NCI-H82 (cell line): ENCODE measurements around the gene AP5Z1.
"Not testable (repeated sequence)": the region's sequence is repeated elsewhere in the genome, so short reads cannot be mapped to it uniquely, and the experiment has no call there.

ENCODE experiments used
- DNase-seq: peaks from one replicate; lab custom pipeline; 2025; lab: John Stamatoyannopoulos, UW

Gene AP5Z1

DNA sequence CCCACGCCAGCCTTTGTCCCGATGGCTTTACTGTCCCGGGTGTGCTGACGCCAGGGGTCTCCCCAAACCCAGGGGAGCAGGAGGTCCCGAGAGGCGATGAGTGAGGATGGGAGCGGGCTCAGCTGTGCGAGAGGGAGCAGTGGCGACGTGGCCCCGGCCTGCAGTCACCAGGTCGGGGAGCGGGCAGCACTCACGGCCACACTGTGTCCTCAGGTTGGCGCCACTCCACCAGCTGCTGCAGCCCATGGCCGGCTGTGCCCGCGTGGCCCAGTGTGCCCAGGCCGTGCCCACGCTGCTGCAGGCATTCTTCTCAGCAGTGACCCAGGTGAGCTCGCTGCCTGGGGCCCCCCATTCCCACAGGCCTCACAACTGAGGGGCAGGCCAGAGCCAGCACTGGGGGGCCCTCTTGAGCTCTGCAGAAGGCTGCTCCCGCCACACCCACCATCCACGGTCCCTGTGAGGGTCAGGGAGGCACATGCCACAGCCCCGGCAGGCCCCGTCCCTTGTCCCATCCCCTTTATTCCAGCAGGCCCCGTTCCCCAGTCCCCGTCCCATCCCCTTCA lies 13.3 kb downstream of the AP5Z1 start:
- DNase-seq: no peak

DNA sequence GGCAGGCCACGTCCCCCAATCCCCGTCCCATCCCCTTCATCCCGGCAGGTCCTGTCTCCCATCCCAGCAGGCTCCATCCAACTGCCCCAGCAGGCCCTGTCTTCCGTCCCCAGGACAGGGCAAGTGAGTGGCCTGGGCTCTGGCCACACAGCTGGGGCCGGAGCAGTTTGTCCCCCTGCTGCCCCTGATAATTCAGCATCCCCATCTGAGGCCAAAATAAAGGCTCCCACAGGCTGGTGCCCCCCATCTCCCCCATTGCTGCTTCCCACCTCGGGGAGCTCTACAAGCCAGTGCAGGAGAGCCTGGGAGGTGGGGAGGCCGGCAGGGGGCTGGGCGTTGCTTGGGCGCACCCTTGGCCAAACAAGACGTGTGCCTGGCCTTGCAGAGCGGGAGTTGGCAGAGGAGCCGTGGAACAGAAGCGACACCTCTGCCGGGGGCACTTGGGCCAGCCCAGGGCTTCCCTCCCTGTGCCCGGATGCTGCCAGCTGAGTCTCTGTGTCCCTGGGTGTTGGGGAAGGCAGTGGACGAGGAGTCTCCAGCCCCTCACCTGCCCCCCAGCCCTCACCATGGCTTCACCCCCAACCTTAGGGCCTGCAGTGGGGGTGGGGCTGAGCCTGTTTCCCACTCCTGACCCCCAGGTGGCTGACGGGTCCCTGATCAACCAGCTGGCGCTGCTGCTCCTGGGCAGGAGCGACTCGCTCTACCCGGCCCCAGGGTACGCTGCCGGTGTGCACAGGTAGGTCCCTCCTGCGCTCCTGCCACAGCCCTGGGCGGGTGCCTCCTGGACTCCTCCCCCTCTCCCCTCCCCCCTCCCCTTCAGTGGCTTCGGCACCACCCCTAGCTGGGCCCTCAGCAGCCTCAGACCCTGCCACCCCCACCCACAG lies 14.0 kb downstream of the AP5Z1 start:
- DNase-seq: no peak

DNA sequence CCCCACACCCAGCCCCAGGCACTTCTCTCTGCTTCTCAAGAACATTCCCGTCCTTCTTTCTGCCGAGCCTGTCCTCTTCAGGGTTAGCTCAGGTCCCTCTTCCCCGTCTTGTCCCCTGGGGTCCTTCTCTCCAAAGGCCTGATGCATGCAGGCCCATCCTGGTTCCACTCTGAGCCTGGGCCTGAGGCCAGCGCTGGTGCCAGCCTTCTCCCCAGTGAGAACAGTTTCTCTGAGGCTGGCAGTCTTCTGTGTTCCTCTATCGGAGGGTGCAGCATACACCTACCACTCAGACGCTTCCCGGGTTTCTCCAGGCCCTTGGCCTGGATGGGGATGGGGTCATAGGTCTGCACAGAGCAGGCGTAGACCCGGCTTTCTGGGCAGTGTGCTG lies 14.6 kb downstream of the AP5Z1 start:
- no peak for DNase-seq

DNA sequence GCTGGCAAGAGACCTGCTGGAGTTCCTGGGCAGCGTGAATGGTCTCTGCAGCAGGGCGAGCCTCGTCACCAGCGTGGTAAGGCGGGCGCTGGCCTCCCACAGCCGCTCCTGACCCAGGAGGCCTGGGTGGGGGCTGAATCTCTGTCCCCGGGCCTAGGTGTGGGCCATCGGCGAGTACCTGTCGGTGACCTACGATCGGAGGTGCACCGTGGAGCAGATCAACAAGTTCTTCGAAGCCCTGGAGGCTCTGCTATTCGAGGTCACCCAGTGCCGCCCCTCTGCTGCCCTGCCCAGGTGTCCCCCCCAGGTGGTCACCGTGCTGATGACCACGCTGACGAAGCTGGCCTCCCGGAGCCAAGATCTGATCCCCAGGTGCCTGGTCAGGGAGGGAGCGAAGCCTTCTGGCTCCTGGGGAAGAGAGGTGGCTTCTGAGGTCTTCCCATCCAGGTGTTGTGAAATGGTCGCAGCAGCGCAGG lies 15.1 kb downstream of the AP5Z1 start:
- DNase-seq: no peak

DNA sequence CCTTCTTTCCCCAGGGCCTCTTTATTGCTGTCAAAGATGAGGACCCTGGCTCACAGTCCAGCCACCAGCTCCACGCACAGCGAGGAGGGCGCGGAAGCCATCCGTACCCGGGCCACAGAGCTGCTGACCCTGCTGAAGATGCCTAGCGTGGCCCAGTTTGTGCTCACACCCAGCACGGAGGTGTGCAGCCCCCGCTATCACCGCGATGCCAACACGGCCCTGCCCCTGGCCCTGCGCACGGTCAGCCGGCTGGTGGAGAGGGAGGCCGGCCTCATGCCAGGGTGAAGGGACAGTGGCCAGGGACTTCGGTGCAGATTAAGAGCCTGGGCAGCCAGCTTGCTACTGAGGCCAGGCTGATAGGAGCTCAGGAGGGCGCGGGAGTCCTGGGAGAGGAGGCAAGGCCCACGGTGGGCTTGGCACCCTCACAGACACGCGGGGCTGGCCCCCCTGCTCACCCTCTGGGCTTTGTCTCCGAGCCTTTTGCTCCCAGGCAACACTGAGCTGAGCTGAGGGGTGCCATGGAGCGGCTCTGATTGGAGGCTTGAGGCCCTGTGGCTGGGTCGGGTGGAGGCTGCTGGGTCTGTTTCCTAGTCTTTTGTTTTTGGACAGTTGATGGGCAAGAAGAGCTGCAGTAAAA lies 15.8 kb downstream of the AP5Z1 start:
- no peak for DNase-seq

DNA sequence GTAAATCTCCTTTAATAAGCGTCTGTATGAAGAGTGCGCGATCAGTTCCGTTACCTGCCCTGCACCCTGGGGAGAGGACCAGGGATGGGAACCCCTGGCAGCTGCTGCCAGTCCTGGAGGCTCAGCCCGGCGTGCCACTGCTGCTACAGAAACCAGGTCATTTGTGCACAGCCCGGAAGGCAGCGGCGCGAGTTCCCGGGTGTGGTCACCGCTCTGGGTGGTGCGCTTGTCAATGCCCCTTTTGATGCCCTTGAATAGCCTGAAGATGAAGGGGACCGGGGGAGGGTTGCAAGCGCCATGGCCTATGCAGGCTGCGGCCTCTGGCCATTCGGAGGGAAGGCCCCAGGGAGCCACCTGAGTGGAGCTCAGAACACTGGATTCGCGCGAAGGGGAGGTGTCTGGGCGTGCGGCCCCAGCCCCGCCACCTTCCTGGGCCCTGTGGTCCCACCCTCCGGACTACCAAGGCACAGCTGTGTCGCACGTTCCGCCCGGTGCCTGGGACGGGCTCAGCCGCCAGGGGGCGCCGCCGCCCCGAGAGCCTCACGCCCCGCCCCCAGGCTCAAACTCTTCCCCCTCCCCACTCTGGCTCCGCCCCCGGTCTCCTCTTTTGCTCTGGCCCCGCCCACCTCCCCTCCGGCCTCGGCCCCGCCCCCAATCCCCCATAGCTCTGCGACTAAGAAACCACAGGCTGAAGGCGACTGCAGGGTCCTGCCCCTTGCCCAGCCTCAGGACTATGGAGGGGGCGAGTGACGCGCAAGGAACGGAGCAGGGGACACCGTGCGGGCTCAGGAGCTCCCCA lies 16.5 kb downstream of the AP5Z1 start:
- peak; percentile 64 for DNase-seq

DNA sequence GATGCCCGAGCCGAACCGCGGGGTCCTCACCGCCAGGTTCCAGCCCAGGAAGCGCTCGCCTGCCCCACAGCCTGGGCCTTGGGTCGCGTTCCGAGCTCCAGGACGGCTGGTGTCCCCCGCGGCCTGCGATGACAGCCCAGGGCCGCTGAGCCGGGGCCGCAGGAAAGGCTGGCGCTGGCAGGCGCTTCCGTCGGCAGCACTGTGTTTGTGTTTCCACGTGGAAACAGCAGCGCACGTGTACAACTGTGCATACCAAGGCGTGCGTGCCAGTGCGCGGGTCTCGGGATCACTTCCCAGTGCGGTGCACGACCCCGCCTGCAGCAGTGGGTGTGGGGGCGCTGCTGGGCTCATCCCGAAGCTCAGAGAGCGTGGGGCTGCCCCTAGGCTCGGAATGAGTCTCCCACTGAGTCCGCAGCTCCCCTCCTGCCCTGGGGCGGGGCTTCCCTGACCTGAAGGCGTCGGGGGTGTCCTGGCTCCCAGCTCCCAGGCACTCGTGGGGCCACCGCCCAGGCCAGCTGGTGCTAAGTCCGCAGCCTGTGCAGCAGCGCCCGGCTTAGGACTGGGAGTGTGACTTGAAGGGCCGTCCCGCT lies 17.2 kb downstream of the AP5Z1 start:
- no peak for DNase-seq

DNA sequence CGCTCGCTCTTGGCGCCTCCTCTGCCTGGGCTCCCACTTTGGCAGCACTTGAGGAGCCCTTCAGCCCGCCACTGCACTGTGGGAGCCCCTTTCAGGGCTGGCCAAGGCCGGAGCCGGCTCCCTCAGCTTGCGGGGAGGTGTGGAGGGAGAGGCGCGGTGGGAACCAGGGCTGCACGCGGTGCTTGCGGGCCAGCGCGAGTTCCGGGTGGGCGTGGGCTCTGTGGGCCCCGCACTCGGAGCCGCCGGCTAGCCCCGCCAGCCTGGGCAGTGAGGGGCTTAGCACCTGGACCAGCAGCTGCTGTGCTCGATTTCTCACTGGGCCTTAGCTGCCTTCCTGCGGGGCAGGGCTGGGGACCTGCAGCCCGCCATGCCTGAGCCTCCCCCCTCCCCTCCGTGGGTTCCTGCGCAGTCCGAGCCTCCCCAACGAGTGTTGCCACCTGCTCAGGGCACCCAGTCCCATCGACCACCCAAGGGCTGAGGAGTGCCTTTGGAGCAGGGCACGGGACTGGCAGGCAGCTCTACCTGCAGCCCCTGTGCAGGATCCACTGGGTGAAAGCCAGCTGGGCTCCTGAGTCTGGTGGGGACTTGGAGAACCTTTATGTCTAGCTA lies 18.1 kb downstream of the AP5Z1 start:
- DNase-seq: not testable (repeated sequence)

DNA sequence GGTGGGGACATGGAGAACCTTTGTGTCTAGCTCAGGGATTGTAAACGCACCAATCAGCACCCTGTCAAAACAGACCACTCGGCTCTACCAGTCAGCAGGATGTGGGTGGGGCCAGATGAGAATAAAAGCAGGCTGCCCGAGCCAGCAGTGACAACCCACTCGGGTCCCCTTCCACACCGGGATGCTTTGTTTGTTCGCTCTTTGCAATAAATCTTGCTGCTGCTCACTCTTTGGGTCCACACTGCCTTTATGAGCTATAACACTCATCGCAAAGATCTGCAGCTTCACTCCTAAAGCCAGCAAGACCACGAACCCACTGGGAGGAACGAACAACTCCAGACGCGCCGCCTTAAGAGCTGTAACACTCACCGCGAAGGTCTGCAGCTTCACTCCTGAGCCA lies 18.7 kb downstream of the AP5Z1 start:
- not testable (repeated sequence) for DNase-seq

DNA sequence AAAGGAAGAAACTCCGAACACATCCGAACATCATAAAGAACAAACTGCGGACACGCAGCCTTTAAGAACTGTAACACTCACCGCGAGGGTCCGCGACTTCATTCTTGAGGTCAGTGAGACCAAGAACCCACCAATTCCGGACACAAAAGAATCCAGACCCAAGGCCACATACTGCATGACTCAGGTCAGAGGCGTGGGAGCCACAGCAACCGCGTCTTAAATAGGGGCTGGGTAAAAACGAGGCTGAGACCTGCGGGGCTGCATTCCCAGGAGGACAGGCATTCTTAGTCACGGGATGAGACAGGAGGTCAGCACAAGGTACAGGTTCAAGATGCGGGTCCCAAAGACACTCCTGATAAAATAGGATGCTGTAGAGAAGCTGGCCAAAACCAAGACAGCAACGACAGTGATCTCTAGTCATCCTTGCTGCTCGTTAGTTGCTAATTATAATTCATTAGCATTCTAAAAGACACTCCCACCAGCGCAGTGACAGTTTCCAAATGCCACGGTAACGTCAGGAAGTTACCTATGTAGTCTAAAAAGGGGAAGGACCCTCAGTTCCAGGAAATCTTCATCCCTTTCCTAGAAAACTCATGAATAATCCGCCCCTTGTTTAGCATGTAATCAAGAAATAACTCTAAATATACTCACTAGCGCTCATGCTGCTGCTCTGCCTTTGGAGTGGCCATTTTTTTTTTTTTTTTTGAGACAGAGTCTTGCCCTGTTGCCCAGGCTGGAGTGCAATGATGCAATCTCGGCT lies 19.3 kb downstream of the AP5Z1 start:
- DNase-seq: no peak

DNA sequence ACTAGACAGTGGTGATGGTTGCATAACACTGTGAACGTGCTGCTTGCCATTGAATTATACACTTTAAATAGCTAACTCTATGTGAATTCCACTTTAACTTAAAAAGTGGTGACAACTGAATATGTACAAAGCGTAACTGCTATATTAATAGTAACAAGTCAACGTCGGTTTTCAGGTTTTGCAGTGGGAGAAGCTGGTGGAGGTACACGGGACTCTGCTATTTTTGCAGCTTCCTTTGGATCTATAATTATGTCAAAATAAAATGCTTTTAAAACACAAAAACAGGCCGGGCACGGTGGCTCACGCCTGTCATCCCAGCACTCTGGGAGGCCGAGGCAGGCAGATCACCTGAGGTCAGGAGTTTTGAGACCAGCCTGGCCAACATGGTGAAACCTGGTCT lies 21.0 kb downstream of the AP5Z1 start:
- DNase-seq: no peak

DNA sequence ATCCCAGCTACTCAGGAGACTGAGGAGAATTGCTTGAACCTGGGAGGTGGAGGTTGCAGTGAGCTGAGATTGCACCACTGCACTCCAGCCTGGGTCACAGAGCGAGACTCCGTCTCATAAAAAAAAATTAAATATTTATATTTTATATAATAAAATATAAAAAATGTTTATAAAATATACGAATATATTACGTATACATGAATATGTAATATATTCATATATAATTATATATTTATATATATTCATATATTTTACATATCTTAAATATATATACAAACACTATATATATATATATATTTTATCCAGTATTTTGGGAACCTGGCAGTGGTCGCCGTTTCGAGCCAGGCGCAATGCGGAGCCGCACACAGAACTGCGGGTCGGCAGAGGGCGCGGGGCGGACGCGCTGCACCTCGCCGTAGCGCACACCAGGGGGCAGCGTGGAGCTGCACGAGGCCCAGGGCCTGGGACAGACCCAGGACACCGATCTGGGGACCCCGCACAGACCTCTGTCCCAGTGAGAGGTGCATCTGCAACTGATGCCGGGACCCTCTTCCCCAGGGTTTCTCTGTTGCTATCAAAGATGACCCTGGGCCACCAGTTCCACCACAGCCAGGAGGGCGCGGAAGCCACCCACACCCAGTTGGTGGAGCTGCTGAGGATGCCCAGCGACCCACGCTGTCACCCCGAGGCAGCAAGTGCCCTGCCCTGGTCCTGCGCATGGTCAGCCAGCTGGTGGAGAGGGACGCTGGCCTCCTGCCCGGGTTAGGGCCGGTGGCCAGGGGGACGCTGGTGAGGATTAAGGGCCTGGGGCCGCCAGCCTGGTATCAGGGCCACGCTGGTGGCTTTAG lies 22.7 kb downstream of the AP5Z1 start:
- DNase-seq: peak; percentile 54

DNA sequence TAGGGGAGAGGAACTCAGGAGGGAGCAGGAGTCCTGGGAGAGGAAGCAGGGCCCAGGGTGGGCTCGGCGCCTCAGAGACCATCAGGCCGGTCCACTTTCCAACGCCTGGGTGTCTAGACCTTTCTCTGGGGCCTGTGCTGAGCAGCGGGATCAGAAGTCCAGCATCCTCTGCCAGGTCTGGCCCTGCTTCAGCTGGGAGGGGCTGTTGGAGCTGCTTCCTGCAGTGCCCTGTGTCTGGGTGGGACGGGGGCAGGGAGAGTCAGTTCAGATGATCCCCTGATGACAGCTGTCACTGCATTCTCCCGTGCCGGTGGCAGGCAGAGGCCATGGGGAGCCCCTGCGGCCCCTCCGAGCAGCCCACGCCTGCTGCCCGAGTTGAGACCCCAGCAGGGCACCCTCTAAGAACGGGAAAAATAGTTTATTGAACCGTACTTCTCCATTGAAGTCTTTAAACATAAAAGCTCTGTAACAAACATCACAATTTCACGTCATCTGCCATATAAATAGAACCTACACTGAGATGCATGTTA lies 23.3 kb downstream of the AP5Z1 start:
- DNase-seq: peak; percentile 39

DNA sequence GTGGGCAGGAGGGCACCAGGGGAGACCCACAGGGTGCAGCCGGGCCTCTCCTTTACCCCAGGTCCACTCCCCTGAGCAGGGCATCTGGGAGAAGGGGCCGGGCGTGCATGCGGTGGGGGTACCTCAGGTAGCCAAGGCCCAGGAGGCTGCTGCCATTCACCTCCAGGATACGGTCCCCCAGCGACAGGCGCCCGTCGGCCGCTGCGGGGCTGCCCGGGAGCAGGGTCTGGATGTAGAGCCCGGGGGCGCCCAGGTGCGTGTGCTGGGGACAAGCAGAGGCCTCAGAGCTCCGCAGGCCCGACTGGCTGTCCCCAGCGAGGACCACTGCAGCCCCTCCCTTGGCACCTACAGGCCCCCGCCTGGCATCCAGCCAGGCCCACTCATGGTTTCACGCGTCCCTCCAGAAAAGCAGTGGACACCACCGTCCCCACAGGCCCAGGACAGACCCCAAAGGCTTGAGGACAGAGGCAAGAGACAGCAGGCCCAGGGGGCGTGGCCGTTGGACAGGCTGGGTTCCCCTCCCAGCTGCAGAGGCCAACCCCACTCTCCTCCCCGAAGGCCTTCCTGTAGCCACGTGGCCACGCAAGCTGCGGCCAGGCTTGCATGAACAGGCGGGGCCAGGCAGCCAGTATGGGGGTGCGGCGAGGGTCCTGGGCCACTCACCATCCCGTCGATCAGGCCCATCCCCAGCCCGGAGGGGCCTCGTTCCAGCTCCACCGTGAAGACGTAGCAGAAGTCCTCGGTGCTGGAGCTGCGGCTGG lies 24.3 kb downstream of the AP5Z1 start:
- peak; percentile 18 for DNase-seq

DNA sequence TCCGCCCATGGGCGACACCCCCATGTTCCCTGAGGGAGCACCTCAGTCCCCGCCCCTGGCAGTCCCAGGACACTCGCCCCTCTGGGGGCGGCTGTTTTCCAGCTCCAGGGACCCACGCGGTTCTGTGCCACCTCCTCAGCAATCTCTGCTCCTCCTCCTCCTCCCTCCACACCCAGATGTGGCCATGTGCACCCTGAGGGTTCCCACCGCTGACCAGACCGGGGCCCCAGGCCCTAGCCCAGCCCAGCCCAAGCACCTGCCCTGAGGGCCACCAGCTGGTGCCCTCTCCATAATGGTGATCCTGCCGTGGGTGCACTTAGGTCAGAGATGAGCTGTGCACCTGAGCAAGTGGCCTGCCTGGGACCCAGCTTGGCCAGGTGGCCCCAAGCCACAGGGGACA lies 25.1 kb downstream of the AP5Z1 start:
- DNase-seq: no peak

DNA sequence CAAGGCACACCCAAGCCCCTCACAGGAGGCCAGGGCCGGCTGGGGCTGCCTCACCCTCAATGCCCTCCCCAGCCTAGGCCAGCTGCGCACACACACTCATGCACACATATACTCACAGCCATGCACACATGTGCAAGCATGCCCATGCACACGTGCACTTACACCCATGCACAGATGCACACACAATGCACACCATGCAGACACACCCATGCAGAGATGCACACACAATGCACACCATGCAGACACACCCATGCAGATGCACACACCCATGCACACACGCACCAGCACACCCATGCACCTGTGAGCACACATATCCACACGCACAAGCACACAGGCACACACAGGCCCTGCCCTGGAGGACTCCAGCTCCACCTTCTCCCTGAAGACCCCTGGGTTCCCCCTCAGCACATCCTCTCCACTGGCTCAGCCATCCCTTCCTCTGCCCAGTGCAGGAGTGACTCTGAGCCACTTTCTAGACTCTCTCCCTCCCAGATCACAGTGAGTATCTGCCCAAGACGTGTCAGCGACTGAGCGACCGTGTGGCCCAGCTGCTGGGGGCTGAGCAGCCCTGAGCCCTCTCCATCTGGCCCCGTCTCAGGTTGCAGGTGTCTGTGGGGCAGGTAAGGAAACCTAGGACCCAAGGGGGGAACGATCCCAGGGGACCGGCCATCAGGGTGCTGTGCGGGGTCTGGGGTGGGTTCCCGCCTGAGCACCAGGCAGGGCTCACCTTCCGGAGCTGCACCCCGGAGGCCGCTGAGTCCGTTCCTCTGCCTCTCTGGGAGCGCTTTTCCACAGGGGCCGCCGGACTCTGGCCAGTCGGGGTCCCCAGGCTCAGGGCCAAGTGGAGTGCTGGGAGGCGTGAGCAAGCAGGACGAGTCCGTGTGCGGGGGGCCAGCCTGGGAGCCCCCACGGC lies 25.8 kb downstream of the AP5Z1 start:
- peak; percentile 41 for DNase-seq

DNA sequence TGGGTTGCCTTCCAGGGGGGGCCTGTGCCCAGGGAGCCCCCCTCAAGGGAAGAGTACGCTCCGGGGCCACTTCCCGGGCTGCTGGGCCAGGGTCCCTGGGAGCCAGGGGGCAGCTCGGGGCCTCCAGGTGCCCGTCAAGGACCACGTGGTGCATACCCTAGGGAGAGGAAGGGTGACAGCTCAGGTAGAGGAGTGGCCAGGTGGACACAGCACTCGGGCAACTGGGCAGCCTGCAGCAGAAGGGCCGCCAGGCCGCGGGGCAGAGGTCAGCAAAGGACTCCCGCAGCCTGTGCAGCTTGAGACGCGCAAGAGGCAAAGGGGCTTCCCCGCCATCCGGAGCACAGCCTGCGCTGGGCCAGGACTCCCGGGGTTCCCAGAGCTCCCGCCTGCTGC lies 26.4 kb downstream of the AP5Z1 start:
- DNase-seq: no peak

DNA sequence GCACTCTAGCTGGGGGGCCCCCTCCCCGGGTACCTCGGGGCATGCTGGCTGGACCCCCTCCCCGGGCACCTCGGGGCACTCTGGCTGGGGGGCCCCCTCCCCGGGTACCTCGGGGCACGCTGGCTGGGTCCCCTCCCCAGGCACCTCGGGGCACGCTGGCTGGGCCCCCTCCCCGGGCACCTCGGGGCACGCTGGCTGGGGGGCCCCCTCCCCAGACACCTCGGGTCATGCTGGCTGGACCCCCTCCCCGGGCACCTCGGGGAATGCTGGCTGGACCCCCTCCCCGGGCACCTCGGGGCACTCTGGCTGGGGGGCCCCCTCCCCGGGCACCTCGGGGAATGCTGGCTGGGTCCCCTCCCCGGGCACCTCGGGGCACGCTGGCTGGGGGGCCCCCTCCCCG lies 27.2 kb downstream of the AP5Z1 start:
- not testable (repeated sequence) for DNase-seq
